Dermis microvascular lymphatic vessel endothelial cell (primary cell): ENCODE measurements around the gene SPTBN5. TPM values are rescaled to one million over a fixed set of nuclear protein-coding genes. Genes with fewer than 3 reads are reported as not detected.

Experiments used
- DNase-seq, 2 donors: peaks; one replicate each; pipeline versions ENCODE4 v3.0.0 to v3.0.0-alpha.2; 2010; ENCODE audit warnings: low read depth in 2 of 2
- total RNA-seq: library from RNA; depleted of rRNA; stranded (reverse); fragments of >200 nt; gene quantifications from 2 replicates; pipeline ENCODE4 v1.2.1, GENCODE V29; 2014

The SPTBN5 gene
- total RNA-seq, 1 donor from 2014 or later = 2.7 TPM

GRCh38 chr15:41904541-41905005, 10.7 kb upstream of the SPTBN5 start:
- peak; percentile 49 to 68 for DNase-seq

DNA sequence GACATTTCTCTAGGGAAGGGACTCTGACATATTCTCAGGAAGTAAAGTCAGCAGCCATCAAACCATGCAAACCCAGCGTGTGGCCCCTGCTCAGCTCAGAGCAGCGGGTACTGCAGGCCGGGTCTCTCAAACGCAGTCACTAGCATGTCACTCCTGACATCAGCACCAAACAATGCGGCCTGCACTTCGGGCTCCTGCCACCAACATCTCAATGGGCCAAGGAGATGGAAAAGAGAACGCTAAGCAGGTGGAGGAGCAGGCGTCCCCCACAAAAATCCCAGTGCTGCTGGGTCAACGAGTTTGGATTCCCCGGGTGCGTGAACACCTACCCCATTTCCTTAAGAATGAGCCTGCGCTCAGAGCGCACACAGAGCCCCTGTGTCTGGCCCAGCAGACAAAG, 9.9 kb upstream of the SPTBN5 start:
- DNase-seq = no peak

DNA sequence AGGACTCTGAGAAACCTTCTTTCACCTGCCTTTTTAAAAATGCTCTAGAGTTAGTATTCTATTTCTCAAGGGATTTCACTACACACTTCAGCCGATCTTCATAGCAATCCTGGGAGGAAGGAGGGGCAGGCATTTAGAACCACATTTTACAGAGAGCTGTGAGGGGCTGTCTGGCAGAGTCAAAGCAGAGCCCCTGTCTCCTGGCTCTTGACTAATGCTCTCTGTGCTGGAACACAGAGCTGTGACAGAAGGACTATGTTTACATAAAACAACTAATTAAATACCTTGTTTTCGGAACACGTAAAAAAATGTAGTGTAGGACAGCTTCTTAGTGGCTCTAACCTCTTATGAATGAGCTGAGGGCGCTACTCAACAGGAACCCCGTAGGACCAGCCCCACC, 7.6 kb upstream of the SPTBN5 start:
- DNase-seq = no peak

DNA sequence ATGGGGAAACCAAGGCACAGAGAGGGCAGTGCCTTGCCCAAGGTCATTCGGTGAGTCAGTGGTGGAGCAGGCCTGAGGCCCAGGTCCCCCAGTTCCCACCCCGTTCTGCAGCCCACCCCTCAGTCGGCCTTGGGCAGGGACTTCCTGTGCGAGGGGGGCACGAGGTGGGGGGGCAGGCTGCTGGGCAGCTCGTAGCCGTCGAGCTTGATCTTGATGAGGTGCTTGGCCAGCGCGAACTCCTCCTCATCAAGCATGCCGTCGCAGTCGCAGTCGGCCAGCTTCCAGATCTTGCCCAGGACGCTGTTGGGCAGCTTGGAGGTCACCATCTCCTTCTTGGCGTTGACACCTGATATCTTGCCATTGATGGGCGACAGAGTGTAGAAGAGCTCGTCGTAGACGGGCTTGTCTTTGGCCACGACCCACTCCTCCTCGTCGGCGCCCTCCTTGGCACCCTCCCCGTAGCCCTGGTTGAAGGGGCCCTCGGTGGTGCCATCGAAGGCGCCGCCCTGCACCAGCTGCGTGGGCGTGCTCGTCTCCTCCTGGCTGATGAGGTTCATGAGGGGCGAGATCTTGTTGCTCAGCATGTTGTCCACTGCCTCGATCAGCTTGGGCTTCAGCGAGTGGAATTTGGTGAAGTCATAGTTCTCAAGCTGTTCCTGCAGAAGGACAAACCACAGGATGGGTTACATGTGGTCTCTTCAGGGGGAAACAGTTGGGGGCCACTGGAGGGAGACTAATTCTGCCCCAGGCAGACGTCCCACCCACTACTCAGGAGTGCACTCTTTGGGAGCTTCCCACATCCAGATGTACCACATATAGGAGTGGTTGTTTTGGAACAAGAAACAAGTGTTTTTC, 6.9 kb upstream of the SPTBN5 start:
- DNase-seq = no peak

DNA sequence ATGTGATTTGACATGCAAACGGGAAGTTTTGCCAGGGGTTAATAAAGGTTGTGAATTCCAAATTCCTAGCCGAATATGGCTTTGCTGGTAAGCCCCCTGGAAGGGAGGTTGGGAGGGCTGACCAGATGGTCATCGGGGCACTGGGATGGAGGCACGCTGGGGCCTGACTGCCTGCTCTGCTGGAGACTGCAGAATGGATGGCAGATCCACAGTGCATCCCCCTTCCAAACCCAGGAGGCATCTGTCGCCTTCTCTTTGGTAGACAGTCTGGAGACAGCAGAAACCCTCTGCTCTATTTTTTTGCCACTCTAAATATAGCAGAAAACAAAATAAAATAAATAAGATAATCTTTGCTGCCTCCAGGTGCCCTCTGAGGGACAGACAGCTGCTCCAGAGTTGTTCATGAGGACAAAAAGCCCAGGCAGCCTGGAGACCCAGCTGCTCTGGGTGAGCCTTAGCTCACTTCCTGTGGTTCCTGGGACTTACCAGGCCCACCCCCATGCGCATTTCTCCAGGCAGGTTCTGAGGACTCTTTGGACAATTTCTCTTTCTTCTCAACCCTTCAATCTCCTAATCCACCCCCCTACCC, 6.1 kb upstream of the SPTBN5 start:
- DNase-seq = no peak

DNA sequence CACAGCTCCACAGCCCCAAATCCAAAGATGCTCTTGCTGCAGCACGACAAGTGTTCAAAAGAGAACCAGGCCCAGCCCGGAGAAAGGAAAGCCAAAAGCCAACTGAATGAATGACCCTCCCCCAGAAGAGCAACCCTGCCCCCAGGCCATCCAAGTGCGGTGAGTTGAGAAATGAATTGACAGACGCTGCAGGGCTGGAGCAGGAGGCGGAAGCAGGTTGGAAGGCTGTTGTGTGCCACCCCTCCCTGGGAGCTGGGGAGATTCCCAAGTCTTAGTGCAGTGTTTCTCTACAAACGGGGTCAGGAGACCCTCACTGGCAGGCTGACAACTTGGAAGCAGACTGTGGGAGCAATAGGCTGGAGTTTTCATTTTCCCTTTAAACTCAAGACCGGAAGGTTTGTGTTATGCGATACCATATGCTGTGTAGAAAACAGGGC, 3.5 kb upstream of the SPTBN5 start:
- no peak for DNase-seq

- DNase-seq = no peak
Observed at GRCh38 chr15:41896566-41896965, 2.7 kb upstream of the SPTBN5 start.

DNA sequence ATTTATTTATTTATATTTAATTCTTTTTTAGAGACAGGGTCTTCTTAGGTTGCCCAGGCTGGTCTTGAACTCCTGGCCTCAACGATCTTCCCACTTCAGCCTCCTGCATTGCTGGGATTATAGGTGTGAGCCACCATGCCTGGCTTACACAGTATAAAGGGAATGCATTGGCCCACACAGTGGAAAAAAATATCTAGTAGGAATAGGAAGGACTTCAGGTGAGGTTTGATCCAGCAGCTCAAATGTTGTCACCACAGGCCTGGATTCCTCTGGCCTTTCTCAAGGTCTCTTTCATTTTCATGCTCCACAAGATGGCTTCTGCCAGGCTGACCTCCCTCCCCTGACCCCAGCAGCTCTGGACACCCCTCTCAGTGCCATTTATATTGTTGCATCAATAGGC, 2.1 kb upstream of the SPTBN5 start:
- DNase-seq = no peak

DNA sequence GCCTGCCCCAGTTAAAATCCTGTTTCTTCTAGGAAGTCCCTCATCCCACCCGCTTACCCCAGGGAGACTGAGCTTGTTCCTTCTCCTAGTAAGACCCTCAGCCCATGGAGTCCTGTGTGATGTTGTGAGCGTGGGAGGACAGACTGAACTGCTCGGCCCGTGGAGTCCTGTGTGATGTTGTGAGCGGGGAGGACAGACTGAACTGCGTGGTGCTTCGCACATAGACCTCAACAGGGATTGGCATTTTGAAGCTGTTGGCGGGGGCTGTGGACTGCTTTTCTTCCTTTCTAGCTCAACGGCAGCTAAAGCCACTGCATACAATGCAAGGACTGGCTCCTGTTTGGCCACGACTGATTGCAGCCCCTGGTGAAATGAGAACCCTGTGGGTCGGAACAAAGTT, 1.6 kb upstream of the SPTBN5 start:
- no peak for DNase-seq

DNA sequence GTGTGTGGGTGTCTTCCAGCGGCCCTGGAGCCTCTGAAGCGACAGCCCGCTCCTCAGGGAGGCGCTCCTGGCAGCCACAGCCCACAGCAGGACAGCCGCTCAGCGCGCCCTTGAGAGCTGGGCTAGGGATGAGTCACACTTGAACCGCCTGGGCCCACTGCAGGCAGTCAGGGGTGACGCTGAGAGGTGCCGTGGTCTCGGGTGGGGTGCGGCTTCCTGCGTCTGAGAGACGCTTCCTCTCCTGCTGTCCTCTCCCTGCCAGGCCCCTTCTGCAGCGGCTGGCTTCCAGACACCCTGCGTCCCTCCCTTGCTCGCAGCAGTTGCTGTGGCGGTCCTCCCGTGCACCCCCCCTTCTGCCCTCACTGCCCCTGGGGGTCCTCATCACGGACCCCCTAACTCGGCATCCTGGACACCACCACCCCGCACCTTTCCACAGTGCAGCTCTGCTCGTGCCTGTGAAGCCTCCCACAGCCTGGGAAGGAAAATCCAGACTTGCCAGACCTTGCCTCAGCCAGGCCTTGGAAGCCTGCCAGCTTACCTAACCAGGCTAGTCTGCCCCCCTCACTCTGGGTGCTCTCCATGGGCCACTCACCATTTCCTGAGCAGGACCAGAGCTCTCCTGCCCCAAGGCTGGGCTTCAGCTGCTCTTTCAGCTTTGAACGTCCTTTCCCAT, 1.1 kb upstream of the SPTBN5 start:
- DNase-seq = peak; percentile 20 to 88

DNA sequence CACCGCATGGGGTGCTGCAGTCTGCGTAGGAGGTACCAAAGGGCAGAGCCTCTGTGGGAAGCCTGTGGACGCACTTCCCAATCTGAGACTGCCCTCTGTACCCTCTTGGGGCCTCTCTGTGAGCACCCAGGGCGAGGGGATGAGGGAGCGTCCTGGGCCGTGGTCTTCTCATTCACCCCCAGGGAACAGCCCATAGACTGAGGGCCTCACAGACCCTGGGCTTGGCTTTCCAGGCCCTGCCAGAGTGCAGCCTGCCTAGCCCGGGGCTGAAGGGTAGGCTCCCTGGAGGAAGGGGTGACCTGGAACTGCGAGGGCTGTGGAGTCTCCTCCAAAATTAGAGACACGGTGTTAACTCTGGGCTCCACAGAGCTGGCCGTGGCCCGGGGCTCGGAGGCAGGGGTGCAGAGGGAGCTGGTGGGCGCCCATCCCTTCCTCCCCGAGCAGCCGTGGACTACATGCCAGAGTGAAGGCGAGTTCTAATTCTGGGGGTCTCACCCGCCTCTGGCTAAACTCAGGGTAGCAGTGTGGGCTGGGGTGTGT, 468 bp upstream of the SPTBN5 start:
- DNase-seq = no peak

DNA sequence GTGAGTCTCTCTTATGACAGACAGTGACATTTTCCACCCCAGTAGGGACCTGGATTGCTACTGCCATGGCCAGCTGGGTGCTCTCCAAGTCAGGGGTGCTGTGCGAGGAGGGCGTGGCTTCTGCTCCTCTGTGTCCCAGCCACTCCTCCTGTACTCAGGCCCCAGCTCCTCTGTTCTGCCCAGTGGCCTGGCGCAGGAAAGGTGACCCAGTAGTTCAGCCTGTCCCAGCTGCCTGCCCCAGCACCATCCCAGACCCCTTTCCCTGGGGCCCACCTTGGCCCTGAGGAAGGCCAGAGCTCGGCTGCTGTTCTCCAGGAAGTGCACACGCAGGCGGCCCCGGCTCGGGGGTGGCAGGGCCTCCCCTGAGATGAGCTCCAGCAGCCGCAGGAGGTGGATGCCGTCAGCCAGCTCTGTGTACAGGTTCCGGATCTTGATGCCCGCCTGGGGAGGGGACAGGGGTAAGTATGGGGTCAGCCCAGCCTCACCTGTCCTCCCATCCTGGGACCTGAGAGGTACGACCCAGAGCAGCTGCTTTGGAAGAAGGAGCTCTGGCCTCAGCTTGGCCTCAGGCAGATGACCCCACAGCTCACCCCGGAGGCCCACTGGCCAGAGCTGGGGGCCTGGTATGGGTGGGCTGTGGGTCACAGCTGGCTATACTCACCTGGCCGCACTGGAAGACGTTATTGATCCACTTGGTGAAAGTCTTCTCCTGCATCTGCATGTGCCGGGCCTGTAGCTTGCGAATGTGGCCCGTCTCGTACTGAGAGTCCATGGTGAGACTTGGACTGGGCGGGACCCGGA, 1.0 kb downstream of the SPTBN5 start:
- no peak for DNase-seq

GRCh38 chr15:41891946-41892345, 1.9 kb downstream of the SPTBN5 start:
- no peak for DNase-seq

DNA sequence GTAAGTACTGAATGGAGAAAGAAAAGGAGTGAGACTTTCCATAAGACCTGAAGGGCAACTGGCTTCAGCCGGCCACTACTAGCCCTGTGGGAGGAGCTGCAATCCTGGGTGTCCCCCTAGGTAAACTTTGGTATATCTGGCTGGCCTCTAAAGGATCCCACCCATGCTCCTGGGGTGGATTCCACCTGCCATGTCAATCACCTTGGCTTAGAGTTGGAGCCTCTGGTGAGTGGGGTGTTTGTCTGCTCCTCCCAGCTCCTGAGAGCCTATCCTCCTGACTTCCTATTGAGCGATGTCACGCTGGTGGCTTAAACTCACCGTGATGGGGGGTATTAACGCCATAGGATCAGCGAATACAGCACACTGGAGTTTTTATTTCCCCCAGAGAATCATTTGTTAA, 2.6 kb downstream of the SPTBN5 start:
- no peak for DNase-seq

DNA sequence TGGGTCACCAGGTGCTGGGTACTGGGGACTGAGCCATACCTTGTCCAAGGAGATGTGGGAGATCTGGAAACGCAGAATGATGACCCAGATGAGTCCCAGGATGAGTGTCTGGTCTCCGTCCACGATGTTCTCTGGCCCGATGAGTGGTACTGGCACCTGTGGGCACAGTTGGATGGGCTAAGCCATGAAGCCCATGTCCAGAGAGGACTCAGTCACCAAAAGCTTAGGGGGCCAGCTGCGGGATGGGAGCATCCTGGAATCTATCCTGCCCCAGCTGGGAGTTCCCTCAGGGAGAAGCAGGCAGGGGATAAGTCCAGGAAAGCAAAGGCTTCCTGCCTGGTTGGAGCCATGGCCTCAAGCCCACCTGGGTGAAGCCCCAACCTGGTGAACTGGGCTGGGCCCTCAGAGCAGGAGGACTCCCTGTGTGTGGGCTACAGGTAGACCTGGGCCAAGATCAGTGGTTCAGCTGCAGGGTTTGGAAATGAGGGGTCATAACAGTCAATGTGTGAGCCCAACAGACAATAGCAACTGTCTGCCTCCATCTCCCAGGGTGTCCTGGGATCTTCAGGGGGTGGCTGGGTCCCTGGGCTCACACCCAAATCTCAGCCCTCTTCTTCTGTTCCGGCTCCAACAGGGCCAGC, 3.7 kb downstream of the SPTBN5 start:
- no peak for DNase-seq

- no peak for DNase-seq
Observed at GRCh38 chr15:41888662-41889253, 5.1 kb downstream of the SPTBN5 start.

DNA sequence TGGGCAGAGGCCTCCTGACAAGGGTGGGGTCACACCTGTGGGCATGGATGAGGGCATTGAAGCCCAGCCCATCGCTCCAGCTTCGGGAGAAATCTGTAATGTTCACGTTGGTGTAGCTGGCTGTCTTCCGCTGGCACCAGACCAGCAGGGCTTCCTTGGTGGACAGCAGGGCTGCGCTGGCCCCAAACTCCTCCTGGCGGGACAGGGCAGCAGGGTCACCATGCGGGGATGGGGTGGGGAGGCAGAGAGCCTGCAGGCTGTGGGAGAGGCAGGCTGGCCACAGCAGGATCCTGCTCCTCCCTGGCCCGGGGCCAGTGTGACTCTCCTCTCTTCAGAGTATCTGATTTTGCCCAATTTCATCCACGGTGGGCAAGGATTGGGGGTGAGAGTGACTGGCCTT, 6.0 kb downstream of the SPTBN5 start:
- no peak for DNase-seq

DNA sequence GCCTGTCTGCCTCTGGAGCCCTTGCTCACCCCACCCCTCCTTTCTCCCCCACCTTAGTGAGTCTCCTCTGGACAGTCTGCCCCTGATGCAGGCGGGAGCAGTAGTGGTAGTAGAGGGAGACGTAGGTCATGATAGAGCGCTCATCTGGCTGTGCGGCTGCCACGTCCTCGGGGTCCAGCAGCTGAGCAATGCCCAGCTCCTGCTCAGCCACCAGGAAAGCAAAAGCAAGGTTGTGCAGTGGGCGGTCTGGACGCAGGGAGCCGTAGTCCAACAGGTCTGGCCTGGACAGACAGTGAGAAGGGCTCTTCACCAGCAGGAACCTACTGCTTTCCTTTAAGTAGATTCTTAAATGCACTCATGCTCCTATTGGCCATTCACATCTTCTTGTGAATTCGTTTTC, 6.7 kb downstream of the SPTBN5 start:
- no peak for DNase-seq

DNA sequence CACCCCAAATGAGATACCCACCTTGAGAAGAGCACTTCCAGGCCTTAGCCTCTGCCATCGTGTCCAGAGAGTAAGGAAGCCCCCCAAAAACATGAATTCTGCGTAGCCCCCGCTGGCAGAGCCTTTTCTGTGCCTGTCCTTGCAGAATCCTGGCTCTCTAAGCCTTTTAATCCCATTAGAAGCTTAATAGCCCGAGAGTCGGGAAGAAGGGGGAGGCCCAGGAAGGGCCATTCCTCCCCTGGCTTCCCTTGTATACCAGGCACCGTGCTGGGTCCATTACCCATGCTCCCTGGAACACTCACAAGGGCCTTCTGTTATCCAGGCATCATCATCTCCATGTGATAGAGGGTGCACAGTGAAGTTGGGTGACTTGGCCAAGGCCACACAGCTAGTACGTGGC, 7.1 kb downstream of the SPTBN5 start:
- DNase-seq = no peak

- DNase-seq = no peak
Observed at GRCh38 chr15:41885841-41886240, 8.0 kb downstream of the SPTBN5 start.

DNA sequence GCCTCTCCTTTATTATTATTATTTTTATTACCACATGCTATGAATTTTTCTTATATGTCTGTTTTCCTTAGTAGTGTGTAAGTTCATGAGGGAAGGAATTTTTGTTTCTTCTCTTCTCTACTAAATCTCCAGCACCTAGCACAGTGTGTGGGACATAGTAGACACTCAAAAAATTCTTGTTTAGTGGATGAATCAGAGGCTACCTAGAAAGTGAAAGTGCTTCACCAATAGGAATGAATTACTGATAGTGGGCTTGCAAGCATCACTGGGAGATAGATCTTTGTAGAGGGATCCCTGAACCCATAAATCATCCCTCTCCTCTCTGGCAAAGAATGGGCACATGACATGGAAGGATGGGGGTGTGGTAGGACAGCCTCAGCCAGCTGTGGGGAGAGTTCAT, 8.5 kb downstream of the SPTBN5 start:
- no peak for DNase-seq
